ENCODE measurements around the gene TPM4.

DNA sequence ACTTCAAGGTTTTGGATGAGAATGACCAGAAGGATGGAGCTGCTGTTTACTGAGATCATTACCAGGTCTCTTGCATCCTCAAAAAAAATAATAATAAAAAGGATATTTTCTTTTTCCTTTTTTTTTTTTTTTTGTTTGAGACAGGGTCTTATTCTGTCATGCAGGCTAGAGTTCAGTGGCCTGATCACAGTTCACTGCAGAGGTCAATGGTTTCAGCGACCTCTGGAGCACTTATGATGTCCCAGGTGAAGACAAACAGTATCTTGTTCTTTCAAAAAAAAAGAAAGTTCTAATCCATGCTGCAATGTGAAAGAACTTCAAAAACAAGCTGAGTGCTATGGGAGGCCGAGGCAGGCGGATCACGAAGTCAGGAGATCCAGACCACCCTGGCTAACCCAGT, 30.4 kb upstream of the TPM4 start:
- TF ChIP-seq CTCF (IDR thresholded peaks at IDR 0.05) (no peak), POLR2A (IDR thresholded peaks at IDR 0.05) (no peak)

Data from heart left ventricle (tissue), 13 donors.